Effector memory CD8-positive, alpha-beta T cell (primary cell): ENCODE data around the gene ADAMTS16.

Source experiments
- ATAC-seq: fragments of 150-1000 bp; cut with Tn5 transposase; replicated peaks from 2 replicates; pipeline ENCODE4 v1.10.0; 2021; ENCODE audit warnings: mild to moderate bottlenecking, moderate library complexity
- DNase-seq, 3 experiments: peaks; one replicate each; pipeline ENCODE4 v3.0.0; 2021
- H3K27ac Mint-ChIP-seq, 2 donors: one replicate each; pipeline ENCODE4 v1.8.0; 2022; ENCODE audit warnings: mild to moderate bottlenecking in 2 of 2, mixed read lengths in 2 of 2, moderate library complexity in 2 of 2
- H3K27me3 Mint-ChIP-seq, 2 donors: one replicate each; pipeline ENCODE4 v1.8.0; 2022; ENCODE audit warnings: mixed read lengths in 2 of 2
- H3K36me3 Mint-ChIP-seq: one replicate; pipeline ENCODE4 v1.8.0; 2022; ENCODE audit warnings: mild to moderate bottlenecking, moderate library complexity, mixed read lengths; ENCODE audit not compliant: insufficient read depth
- H3K4me1 Mint-ChIP-seq, 2 donors: one replicate each; pipeline ENCODE4 v1.8.0; 2022; ENCODE audit warnings: low read depth in 2 of 2, mixed read lengths in 2 of 2
- H3K4me3 Mint-ChIP-seq, 2 donors: one replicate each; pipeline ENCODE4 v1.8.0; 2022; ENCODE audit warnings: mild to moderate bottlenecking in 2 of 2, mixed read lengths in 2 of 2, moderate library complexity in 2 of 2
- H3K9me3 Mint-ChIP-seq, 2 donors: one replicate each; pipeline ENCODE4 v1.8.0; 2022; ENCODE audit warnings: mixed read lengths in 2 of 2

The ADAMTS16 gene

GRCh38 chr5:5275211-5275610 lies 135.1 kb downstream of the ADAMTS16 start:
- Mint-ChIP-seq H3K9me3 (no peaks in the 10 kb centered on the region), H3K27ac (no peak overlapping the region), H3K36me3 (no peaks in the 10 kb centered on the region), H3K4me1 (no peaks in the 10 kb centered on the region), H3K27me3 (peaks cover 0 to 6% of the 10 kb centered on the region in 2 donors), H3K4me3 (no peak overlapping the region)
- DNase-seq = no peak
- no peak for ATAC-seq

DNA sequence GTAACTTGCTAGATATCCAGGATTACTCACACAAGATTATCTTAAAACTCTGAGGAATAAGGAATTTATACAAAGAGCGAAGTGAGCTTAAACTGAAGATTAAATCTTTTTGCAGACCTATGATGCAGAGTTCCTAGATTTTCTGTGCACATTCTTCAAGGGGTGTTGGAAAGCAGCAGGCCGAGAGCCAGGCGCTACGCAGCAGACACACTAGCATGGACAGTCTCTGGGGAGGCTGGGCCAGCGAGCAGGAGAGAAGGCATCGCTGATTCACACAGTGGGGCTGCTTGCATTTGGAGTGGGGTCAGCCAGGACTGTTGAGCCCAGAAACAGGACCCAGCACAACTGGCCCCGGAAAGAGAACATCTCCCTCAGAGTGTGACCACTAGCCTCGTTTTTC lies 136.3 kb downstream of the ADAMTS16 start:
- Mint-ChIP-seq H3K4me1 (no peaks in the 10 kb centered on the region), H3K27me3 (peaks cover 0 to 6% of the 10 kb centered on the region in 2 donors), H3K4me3 (no peak overlapping the region), H3K27ac (no peak overlapping the region), H3K9me3 (no peaks in the 10 kb centered on the region), H3K36me3 (no peaks in the 10 kb centered on the region)
- ATAC-seq = no peak
- DNase-seq = no peak

- Mint-ChIP-seq H3K4me3 (no peak overlapping the region), H3K4me1 (no peaks in the 10 kb centered on the region), H3K36me3 (no peaks in the 10 kb centered on the region), H3K9me3 (no peaks in the 10 kb centered on the region), H3K27ac (no peak overlapping the region), H3K27me3 (peaks cover 0 to 6% of the 10 kb centered on the region in 2 donors)
- DNase-seq (no peak), ATAC-seq (no peak)
Measured at GRCh38 chr5:5276951-5277517, 136.9 kb downstream of the ADAMTS16 start.

GRCh38 chr5:5278201-5278814 lies 138.2 kb downstream of the ADAMTS16 start:
- Mint-ChIP-seq H3K36me3 (no peaks in the 10 kb centered on the region), H3K4me3 (no peak overlapping the region), H3K4me1 (no peaks in the 10 kb centered on the region), H3K27me3 (peaks cover 0 to 6% of the 10 kb centered on the region in 2 donors), H3K9me3 (no peaks in the 10 kb centered on the region), H3K27ac (no peak overlapping the region)
- no peak for DNase-seq
- ATAC-seq = no peak

DNA sequence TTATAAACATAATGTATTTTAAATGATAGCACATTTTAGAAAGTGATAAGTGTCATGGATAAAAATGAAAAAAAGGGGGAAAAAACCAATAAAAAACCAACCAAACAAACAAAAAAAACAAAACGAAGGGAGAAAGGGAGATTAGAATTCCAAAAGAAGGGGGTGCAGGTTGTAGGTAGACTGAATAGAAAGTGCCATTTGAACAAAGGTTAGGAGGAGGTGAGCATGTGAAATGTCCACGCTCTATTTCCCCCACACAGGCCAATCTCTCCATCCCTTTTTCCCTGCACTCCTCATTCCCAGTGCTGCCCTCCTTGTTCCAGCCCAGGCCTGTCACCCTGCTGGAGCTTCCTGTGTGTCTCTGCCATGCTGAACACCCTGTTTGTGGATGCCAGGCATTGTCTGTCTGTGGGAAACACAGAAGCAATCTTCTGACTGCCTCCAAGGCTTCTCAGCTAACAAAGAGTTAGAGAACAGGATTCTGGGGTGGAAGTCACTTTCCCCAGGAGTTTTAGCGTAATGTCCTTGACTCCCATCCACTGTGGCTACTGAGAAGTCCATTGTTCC lies 138.8 kb downstream of the ADAMTS16 start:
- no peak for ATAC-seq
- Mint-ChIP-seq H3K27me3 (peaks cover 0 to 6% of the 10 kb centered on the region in 2 donors), H3K4me3 (no peak overlapping the region), H3K4me1 (no peaks in the 10 kb centered on the region), H3K27ac (no peak overlapping the region), H3K9me3 (no peaks in the 10 kb centered on the region), H3K36me3 (no peaks in the 10 kb centered on the region)
- DNase-seq = no peak

GRCh38 chr5:5285906-5286305 lies 145.8 kb downstream of the ADAMTS16 start:
- Mint-ChIP-seq H3K27me3 (no peaks in the 10 kb centered on the region), H3K4me1 (no peaks in the 10 kb centered on the region), H3K36me3 (no peaks in the 10 kb centered on the region), H3K4me3 (no peak overlapping the region), H3K9me3 (no peaks in the 10 kb centered on the region), H3K27ac (no peak overlapping the region)
- ATAC-seq (no peak), DNase-seq (no peak)

DNA sequence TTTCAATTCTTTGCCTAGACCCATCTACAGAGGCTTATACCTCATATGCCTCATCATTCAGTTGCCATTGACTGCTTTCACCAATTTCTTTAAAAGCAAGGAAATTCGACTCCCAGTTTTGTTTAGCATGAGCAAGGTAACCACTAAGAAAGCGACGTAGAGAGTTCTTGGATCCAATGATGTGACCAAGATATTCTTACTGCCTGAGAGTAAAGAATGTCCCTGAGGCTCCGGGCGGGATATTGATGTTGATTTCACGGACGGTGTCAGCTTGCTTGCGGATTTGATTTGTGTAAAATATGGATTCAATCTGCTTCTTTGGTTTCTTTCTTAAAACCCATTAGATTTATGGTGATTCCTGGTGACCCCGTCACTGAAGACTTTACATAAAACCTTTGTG lies 147.3 kb downstream of the ADAMTS16 start:
- Mint-ChIP-seq H3K4me1 (no peaks in the 10 kb centered on the region), H3K27me3 (no peaks in the 10 kb centered on the region), H3K27ac (no peak overlapping the region), H3K36me3 (no peaks in the 10 kb centered on the region), H3K9me3 (peaks cover 0 to under 1% of the 10 kb centered on the region in 2 donors), H3K4me3 (no peak overlapping the region)
- ATAC-seq (no peak), DNase-seq (no peak)

DNA sequence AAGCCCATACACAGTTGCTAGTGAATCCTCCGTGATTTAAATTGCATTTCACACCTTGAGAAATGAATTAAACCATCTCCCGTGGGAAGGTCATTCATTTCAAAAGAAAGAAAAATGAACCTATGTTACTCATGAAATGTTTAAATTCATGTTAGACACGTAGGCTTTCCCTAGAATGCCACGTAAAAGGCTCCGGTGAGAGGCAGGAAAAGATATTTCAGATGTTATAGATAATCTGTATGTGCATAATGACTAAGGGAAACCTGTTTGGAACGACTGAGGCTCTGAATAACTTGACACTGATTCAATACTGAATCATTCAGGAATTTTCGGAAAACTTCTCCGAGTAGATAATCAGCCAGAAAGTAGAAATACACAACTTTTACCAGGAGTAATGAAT lies 148.1 kb downstream of the ADAMTS16 start:
- DNase-seq = no peak

GRCh38 chr5:5289537-5289936 lies 149.4 kb downstream of the ADAMTS16 start:
- no peak overlapping the region for H3K4me3 Mint-ChIP-seq
- ATAC-seq (no peak), DNase-seq (no peak)
- no peaks in the 10 kb centered on the region for H3K36me3 Mint-ChIP-seq
- peaks cover 0 to 5% of the 10 kb centered on the region in 2 donors for H3K27me3 Mint-ChIP-seq
- H3K9me3 Mint-ChIP-seq = peaks cover 4 to 6% of the 10 kb centered on the region in 2 donors
- H3K4me1 Mint-ChIP-seq = no peaks in the 10 kb centered on the region
- no peak overlapping the region for H3K27ac Mint-ChIP-seq

More for the DNA sequence above, 148.1 kb downstream of the ADAMTS16 start:
- no peak overlapping the region for H3K27ac Mint-ChIP-seq
- H3K4me1 Mint-ChIP-seq = no peaks in the 10 kb centered on the region
- peaks cover 0 to 4% of the 10 kb centered on the region in 2 donors for H3K9me3 Mint-ChIP-seq
- ATAC-seq = no peak
- H3K4me3 Mint-ChIP-seq = no peak overlapping the region
- H3K36me3 Mint-ChIP-seq = no peaks in the 10 kb centered on the region
- no peaks in the 10 kb centered on the region for H3K27me3 Mint-ChIP-seq

GRCh38 chr5:5290674-5291334 lies 150.7 kb downstream of the ADAMTS16 start:
- no peak for DNase-seq
- Mint-ChIP-seq H3K9me3 (peaks cover 4 to 6% of the 10 kb centered on the region in 2 donors), H3K4me3 (no peak overlapping the region), H3K27me3 (peaks cover 0 to 5% of the 10 kb centered on the region in 2 donors), H3K36me3 (no peaks in the 10 kb centered on the region), H3K4me1 (no peaks in the 10 kb centered on the region), H3K27ac (no peak overlapping the region)
- no peak for ATAC-seq

DNA sequence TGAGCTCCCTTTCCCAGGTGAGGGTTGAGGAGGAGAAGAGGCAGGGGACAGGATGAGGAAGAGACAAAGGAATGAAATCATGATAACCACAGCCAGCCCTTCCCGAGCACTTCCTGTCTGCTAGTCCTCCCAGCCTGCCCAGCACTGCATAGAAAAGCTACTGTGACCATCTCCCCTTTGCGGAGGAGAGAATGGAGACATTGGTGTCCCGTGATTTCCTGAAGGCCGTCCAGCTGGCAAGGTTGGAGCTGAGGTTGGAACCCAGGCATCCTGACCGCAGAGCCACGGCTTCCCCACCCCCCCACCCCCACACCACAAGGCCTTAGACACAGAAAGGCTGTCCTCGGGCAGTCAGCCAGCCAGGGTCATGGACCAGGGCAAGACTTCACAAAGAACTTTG lies 151.2 kb downstream of the ADAMTS16 start:
- Mint-ChIP-seq H3K9me3 (peaks cover 4 to 6% of the 10 kb centered on the region in 2 donors), H3K27ac (no peak overlapping the region), H3K4me1 (no peaks in the 10 kb centered on the region), H3K4me3 (no peak overlapping the region), H3K36me3 (no peaks in the 10 kb centered on the region), H3K27me3 (peaks cover 0 to 5% of the 10 kb centered on the region in 2 donors)
- DNase-seq = no peak
- ATAC-seq = no peak

- Mint-ChIP-seq H3K4me1 (no peaks in the 10 kb centered on the region), H3K4me3 (no peak overlapping the region), H3K27ac (peak overlapping the region in 1 of 2 donors; percentile 67), H3K9me3 (peaks cover 5 to 13% of the 10 kb centered on the region in 2 donors), H3K27me3 (peaks cover 0 to 5% of the 10 kb centered on the region in 2 donors), H3K36me3 (no peaks in the 10 kb centered on the region)
- ATAC-seq (no peak), DNase-seq (no peak)
Measured at GRCh38 chr5:5293029-5293428, 152.9 kb downstream of the ADAMTS16 start.

DNA sequence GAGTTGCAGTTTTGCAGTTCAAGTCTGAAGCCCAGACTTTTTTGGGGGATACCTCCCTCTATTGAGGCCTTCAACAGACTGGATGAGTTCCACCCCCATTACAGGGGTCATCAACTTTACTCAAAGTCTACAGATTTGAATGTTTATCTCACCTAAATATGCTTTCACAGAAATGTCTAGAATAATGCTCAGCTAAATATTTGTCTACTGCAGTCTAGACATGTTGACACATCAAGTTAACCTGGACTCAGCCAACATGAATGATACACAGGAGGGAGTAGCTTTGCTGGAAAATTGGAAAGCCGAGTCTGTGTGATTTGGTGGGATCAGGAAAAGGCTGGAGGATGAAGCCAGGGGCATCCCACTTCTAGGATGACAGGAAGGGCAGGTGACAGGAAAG lies 154.3 kb downstream of the ADAMTS16 start:
- H3K4me1 Mint-ChIP-seq = no peaks in the 10 kb centered on the region
- H3K27me3 Mint-ChIP-seq = peaks cover 0 to 5% of the 10 kb centered on the region in 2 donors
- DNase-seq = no peak
- H3K27ac Mint-ChIP-seq = no peak overlapping the region
- no peaks in the 10 kb centered on the region for H3K36me3 Mint-ChIP-seq
- no peak for ATAC-seq
- peaks cover 6 to 13% of the 10 kb centered on the region in 2 donors for H3K9me3 Mint-ChIP-seq
- no peak overlapping the region for H3K4me3 Mint-ChIP-seq

- DNase-seq (no peak), ATAC-seq (no peak)
- no peaks in the 10 kb centered on the region for H3K36me3 Mint-ChIP-seq
- H3K27ac Mint-ChIP-seq = no peak overlapping the region
- H3K9me3 Mint-ChIP-seq = peaks cover 6 to 13% of the 10 kb centered on the region in 2 donors
- H3K27me3 Mint-ChIP-seq = peaks cover 0 to 5% of the 10 kb centered on the region in 2 donors
- H3K4me1 Mint-ChIP-seq = no peaks in the 10 kb centered on the region
- H3K4me3 Mint-ChIP-seq = no peak overlapping the region
Measured at GRCh38 chr5:5295351-5295750, 155.2 kb downstream of the ADAMTS16 start.
